Panc1 (cell line): Measurements from ENCODE around the gene ZCCHC10.

ENCODE experiments used
- CTCF ChIP-seq: fragments of 450-650 bp; IDR thresholded peaks from 2 replicates; pipeline ENCODE4 v1.5.1; 2017; ENCODE audit warnings: mild to moderate bottlenecking
- POLR2AphosphoS5 ChIP-seq: IDR thresholded peaks from 2 replicates; pipeline ENCODE4 v1.6.1; 2012; ENCODE audit warnings: mild to moderate bottlenecking, low read depth, low read length, moderate library complexity
- REST ChIP-seq, 2 experiments: IDR thresholded peaks; 2 replicates each; pipeline ENCODE4 v1.6.1; 2011 to 2012; ENCODE audit warnings: low read depth in 2 of 2, control low read depth in 1 of 2, low read length in 1 of 2, mild to moderate bottlenecking in 1 of 2, moderate library complexity in 1 of 2; ENCODE audit not compliant: insufficient read depth in 1 of 2

- no peak for TF ChIP-seq CTCF
- TF ChIP-seq REST (IDR thresholded peaks at IDR 0.05; ENCODE audit: insufficient read depth in 1 of 2, low read depth in 2 of 2, low read length in 1 of 2): no peak
- TF ChIP-seq POLR2AphosphoS5: no peak
These were observed 7.7 kb upstream of the ZCCHC10 start for GRCh38 chr5:133034064-133034463.
